ENCODE measurements around the gene SLIT1.

The SLIT1 gene

DNA sequence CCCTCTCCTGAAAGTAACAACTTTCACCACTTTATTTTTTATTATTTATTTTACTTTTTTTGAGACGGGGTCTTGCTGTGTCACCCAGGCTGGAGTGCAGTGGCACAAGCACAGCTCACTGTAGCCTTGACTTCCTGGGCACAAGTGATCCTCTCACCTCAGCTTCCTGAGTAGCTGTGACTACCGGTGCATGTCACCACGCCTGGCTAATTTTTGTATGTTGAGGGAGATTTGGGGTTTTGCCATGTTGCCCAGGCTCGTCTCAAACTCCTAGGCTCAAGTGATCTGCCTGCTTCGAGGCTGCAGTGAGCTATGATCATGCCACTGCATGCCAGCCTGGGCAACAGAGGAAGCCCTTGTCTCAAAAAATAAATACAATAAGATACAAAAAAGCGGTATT lies 14.9 kb upstream of the SLIT1 start:
- FAIRE-seq = no peak

- no peak for FAIRE-seq
Observed at GRCh38 chr10:97199152-97199551, 13.4 kb upstream of the SLIT1 start.

DNA sequence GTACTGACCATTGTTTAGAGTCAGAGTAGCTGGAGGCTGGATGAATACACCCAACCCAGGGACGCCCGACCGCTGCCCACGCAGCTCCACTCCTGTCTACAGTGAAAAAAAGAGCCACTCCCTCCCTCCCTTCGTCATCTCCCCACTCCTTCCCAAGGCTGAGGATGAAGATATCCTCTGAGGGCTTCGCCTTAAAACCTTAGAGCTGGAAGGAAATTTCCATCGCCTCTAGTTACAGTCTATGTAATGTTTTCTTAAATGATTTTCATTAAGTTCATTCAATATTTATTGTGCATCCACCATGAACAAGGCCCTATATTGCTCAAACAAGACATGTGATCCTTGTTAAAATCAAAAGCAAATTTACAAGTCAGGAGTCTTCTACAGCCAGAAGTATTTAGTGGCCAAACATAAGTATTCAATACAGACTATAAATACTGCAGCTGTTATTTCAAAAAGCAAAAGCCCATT lies 11.3 kb upstream of the SLIT1 start:
- FAIRE-seq = no peak

- FAIRE-seq = no peak
Observed at GRCh38 chr10:97196223-97197029, 10.7 kb upstream of the SLIT1 start.

DNA sequence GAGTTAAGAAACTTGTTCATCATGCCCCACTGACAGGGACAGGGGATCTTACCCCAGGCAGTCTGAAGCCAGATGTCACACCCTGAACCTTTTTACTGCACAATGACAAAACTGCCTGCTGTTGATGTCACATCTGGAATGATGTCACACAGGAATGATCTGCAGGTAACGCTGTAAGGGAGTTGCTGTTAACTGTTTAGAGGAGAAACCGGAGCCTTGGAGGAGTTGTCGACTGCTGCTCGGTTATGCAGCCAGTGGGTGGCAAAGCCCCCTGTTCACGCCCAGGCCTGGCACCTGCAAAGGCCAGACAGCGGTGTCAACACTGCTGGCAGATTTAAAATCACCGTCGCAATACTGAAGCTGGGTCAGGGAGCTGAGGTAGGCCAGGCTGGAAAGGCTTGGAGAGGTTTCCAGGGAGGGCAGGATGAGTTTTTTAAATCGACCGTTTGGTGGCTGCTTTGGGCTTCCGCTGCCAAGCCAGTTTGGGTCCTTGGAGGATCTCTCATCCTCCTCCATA lies 10.0 kb upstream of the SLIT1 start:
- no peak for FAIRE-seq

DNA sequence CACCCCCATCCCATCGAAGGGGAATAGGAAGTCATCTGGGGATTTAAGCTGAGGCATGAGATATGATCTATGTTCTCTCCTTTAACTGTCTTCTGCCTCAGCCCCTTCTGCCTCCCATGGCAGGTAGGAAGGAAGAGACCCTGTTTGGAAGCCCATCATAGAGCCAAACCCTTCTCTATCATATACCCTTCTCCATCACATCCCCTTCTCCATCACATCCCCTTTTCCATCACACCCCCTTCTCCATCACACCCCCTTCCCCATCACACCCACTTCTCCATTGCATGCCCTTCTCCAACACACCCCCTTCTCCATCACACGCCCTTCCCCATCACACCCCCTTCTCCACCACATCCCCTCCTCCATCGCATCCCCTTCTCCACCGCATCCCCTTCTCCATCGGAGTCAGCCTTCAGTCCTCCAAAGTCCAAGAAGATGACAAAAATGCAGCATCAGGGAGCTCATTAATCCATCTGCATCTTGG lies 7.2 kb upstream of the SLIT1 start:
- FAIRE-seq = no peak

DNA sequence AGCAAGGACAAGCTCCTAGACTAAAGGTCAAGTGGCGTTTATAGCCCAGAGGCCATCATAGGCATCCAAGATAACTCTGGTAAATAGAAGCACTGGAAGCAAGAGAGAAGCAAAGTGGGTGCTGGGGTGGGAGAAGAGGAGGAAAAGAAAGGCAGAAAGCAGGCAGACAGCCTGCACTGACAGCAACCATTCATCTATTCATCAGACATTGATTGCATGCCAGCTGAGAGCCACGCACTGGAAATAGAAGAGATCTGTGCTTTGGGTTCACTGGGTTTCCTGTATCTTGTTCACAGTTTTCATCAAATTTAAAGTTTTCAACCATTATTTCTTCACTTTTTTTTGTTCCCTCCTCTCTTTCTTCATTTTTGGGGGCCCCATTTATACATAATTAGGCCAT lies 4.7 kb upstream of the SLIT1 start:
- FAIRE-seq = no peak

DNA sequence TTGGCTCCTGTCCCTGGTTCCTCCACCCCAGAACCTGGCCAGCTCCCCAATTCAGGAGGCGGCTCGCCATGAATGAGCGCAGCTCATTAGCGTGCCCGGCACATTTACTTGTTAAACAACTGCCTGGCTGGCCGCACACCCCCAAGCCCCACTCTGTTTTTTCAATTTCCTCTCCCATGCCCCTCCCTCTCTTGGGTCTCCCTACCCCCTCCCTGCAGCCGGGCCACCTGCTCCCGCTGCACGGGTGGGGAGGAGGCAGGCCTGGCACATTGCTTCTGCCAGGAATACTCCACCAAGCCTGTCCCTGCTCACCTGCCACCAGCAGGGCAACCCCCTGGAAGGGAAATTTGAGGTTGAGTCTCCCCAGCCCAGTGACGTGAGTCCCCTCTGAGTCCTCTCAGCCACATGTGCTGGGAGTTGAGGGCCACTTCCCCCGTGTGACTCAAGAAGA lies 2.5 kb upstream of the SLIT1 start:
- FAIRE-seq = no peak

GRCh38 chr10:97186911-97187310 lies 1.2 kb upstream of the SLIT1 start:
- no peak for FAIRE-seq

GRCh38 chr10:97184971-97185325 lies 811 bp downstream of the SLIT1 start:
- no peak for FAIRE-seq

GRCh38 chr10:97183314-97183713 lies 2.4 kb downstream of the SLIT1 start:
- FAIRE-seq = no peak

GRCh38 chr10:97182288-97182990 lies 3.3 kb downstream of the SLIT1 start:
- no peak for FAIRE-seq

DNA sequence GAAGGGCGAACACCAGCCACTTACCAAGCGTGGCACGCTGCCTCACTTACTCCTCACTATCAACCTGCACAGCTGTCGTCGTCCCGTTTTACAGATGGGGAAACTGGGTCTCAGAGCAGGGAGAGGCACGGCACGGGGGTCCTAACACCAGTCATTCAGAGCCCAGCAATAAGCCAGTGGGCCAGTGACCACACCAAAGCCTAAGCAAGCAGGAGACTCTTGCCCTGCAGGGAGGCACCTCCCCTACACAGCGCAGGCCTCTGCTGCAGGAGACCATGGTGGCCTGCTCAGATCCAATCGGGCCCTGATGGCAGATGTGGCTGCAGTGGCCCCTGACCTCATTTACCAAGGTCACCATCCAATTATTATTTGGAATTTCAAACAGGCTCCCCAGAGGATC lies 4.8 kb downstream of the SLIT1 start:
- no peak for FAIRE-seq

DNA sequence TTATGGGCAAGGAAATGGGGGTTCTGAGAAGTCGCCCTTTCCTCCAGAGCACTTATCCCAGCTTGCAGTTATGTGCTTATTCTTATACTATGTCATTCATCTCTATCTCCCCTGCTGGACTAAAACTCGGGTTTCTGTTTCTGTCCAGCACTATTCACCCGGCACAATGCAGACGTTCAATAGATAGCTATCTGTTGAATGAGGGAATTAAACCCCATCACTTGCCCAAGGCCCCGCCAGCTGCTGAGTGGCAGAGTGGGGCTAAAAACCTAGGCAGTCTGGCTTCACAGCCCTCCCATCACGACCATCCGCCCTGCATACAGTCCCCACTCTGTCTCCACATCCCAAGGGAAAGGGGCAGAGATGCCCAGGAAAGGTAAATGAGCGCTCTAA lies 5.4 kb downstream of the SLIT1 start:
- no peak for FAIRE-seq

GRCh38 chr10:97179731-97180362 lies 5.9 kb downstream of the SLIT1 start:
- FAIRE-seq = no peak

GRCh38 chr10:97179311-97179710 lies 6.4 kb downstream of the SLIT1 start:
- FAIRE-seq = no peak

DNA sequence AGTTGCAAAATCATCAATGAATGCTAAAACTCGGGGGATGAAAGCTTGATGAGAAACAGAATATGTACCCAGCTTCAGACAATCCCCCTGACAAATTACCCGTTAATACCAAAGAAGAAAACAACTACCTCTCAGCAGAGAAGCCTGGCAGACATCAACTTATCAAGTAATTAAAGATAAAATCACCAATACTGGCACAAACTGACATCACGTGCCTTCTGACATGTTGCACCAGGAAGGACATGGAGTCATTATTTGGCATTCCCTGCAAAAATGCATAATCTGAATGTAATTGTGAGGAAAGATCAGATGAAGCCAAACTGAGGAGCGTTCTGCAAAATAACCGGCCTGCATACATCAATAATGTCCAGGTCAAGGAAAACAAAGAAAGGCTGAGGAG lies 7.7 kb downstream of the SLIT1 start:
- FAIRE-seq = no peak

- no peak for FAIRE-seq
Observed at GRCh38 chr10:97176226-97176625, 9.5 kb downstream of the SLIT1 start.

DNA sequence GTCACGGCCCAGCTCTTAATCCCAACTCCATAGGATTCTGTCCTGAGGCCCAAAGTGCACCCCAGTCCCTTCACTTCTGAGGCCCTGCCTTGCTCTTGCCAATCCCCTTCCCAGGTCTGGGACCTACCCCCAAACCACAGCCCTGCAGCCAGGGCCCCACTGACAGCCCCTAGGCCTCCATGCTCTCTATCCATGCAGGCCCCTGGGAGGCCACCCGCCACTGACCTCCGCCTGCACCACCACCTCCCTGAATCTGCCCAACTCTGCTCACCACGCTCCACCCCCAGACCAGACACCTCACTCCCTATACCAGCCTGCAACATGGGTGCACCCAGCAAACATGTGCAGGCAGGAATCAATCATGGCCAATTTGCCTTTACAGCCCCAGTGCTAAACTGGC lies 10.2 kb downstream of the SLIT1 start:
- FAIRE-seq = no peak

GRCh38 chr10:97174941-97175340 lies 10.8 kb downstream of the SLIT1 start:
- FAIRE-seq = no peak

GRCh38 chr10:97174276-97174775 lies 11.4 kb downstream of the SLIT1 start:
- FAIRE-seq = no peak

- no peak for FAIRE-seq
Observed at GRCh38 chr10:97173036-97173435, 12.7 kb downstream of the SLIT1 start.

- FAIRE-seq = no peak
Observed at GRCh38 chr10:97171001-97171400, 14.8 kb downstream of the SLIT1 start.

All from colon (tissue), 2 donors.